ENCODE results near the gene MID1. TPM values are rescaled to one million over a fixed set of nuclear protein-coding genes. Genes with fewer than 3 reads are reported as not detected.

MID1 gene
- total RNA-seq, 1 donor from 2014 or later: 10.2 TPM

- Mint-ChIP-seq H3K4me3 (ENCODE audit: unreplicated experiment) (no peak overlapping the region), H3K27ac (ENCODE audit: unreplicated experiment) (no peak overlapping the region), H3K36me3 (ENCODE audit: unreplicated experiment) (no peaks in the 10 kb centered on the region), H3K4me1 (ENCODE audit: unreplicated experiment) (peaks cover 22% of the 10 kb centered on the region), H3K9me3 (ENCODE audit: unreplicated experiment) (peaks cover 7% of the 10 kb centered on the region), H3K27me3 (ENCODE audit: unreplicated experiment) (no peaks in the 10 kb centered on the region)
- DNase-seq (ENCODE audit: extremely low spot score, unreplicated experiment): no peak
- no peak for TF ChIP-seq CTCF (IDR thresholded peaks at IDR 0.05)
These were observed 106.4 kb downstream of the MID1 start for GRCh38 chrX:10513974-10514373.

- no peak overlapping the region for H3K27ac Mint-ChIP-seq (ENCODE audit: unreplicated experiment)
- H3K4me1 Mint-ChIP-seq (ENCODE audit: unreplicated experiment): peaks cover 18% of the 10 kb centered on the region
- peaks cover 3% of the 10 kb centered on the region for H3K36me3 Mint-ChIP-seq (ENCODE audit: unreplicated experiment)
- no peak for TF ChIP-seq CTCF (IDR thresholded peaks at IDR 0.05)
- H3K9me3 Mint-ChIP-seq (ENCODE audit: unreplicated experiment): peaks cover 7% of the 10 kb centered on the region
- no peak overlapping the region for H3K4me3 Mint-ChIP-seq (ENCODE audit: unreplicated experiment)
- no peaks in the 10 kb centered on the region for H3K27me3 Mint-ChIP-seq (ENCODE audit: unreplicated experiment)
- no peak for DNase-seq (ENCODE audit: extremely low spot score, unreplicated experiment)
These were observed 107.6 kb downstream of the MID1 start for GRCh38 chrX:10512741-10513140.

GRCh38 chrX:10512258-10512657, 108.1 kb downstream of the MID1 start:
- no peak for TF ChIP-seq CTCF (IDR thresholded peaks at IDR 0.05)
- H3K36me3 Mint-ChIP-seq (ENCODE audit: unreplicated experiment): peaks cover 3% of the 10 kb centered on the region
- H3K4me3 Mint-ChIP-seq (ENCODE audit: unreplicated experiment): no peak overlapping the region
- peaks cover 18% of the 10 kb centered on the region for H3K4me1 Mint-ChIP-seq (ENCODE audit: unreplicated experiment)
- no peaks in the 10 kb centered on the region for H3K27me3 Mint-ChIP-seq (ENCODE audit: unreplicated experiment)
- peaks cover 3% of the 10 kb centered on the region for H3K9me3 Mint-ChIP-seq (ENCODE audit: unreplicated experiment)
- no peak overlapping the region for H3K27ac Mint-ChIP-seq (ENCODE audit: unreplicated experiment)
- no peak for DNase-seq (ENCODE audit: extremely low spot score, unreplicated experiment)

- Mint-ChIP-seq H3K27me3 (ENCODE audit: unreplicated experiment) (no peaks in the 10 kb centered on the region), H3K36me3 (ENCODE audit: unreplicated experiment) (peaks cover 3% of the 10 kb centered on the region), H3K27ac (ENCODE audit: unreplicated experiment) (no peak overlapping the region), H3K4me3 (ENCODE audit: unreplicated experiment) (no peak overlapping the region), H3K4me1 (ENCODE audit: unreplicated experiment) (peaks cover 15% of the 10 kb centered on the region), H3K9me3 (ENCODE audit: unreplicated experiment) (peaks cover 7% of the 10 kb centered on the region)
- TF ChIP-seq CTCF (IDR thresholded peaks at IDR 0.05): no peak
- DNase-seq (ENCODE audit: extremely low spot score, unreplicated experiment): no peak
These were observed 111.0 kb downstream of the MID1 start for GRCh38 chrX:10509397-10509796.

- Mint-ChIP-seq H3K9me3 (ENCODE audit: unreplicated experiment) (peaks cover 7% of the 10 kb centered on the region), H3K4me1 (ENCODE audit: unreplicated experiment) (peaks cover 15% of the 10 kb centered on the region), H3K27ac (ENCODE audit: unreplicated experiment) (no peak overlapping the region), H3K36me3 (ENCODE audit: unreplicated experiment) (peaks cover 3% of the 10 kb centered on the region), H3K4me3 (ENCODE audit: unreplicated experiment) (no peak overlapping the region), H3K27me3 (ENCODE audit: unreplicated experiment) (no peaks in the 10 kb centered on the region)
- no peak for DNase-seq (ENCODE audit: extremely low spot score, unreplicated experiment)
- TF ChIP-seq CTCF (IDR thresholded peaks at IDR 0.05): no peak
These were observed 111.5 kb downstream of the MID1 start for GRCh38 chrX:10508891-10509290.
